Skeletal muscle tissue (tissue), 4 donors: ENCODE results near the gene ATG12. TPM values are rescaled to one million over a fixed set of nuclear protein-coding genes. Genes with fewer than 3 reads are reported as not detected.
"Not testable (repeated sequence)": the region's sequence is repeated elsewhere in the genome, so short reads cannot be mapped to it uniquely, and the experiment has no call there.

ENCODE experiments used
- H3K27ac ChIP-seq: one replicate; pipeline ENCODE4 v1.7.0; 2013; ENCODE audit warnings: mild to moderate bottlenecking, low read depth, low read length, inconsistent platforms
- H3K27me3 ChIP-seq, 3 donors: one replicate each; pipeline ENCODE4 v1.7.0; 2013; ENCODE audit warnings: low read length in 3 of 3; ENCODE audit not compliant: control insufficient read depth in 3 of 3, insufficient read depth in 3 of 3
- H3K36me3 ChIP-seq, 3 donors: one replicate each; pipeline ENCODE4 v1.7.0; 2013; ENCODE audit warnings: low read length in 3 of 3; ENCODE audit not compliant: control insufficient read depth in 3 of 3, insufficient read depth in 3 of 3
- H3K4me1 ChIP-seq, 3 donors: one replicate each; pipeline ENCODE4 v1.7.0; 2013; ENCODE audit warnings: low read length in 3 of 3, mild to moderate bottlenecking in 3 of 3; ENCODE audit not compliant: control insufficient read depth in 3 of 3, insufficient read depth in 3 of 3
- H3K4me3 ChIP-seq, 3 donors: one replicate each; pipeline ENCODE4 v1.7.0; 2013; ENCODE audit warnings: low read length in 3 of 3
- H3K9ac ChIP-seq, 3 donors: one replicate each; pipeline ENCODE4 v1.7.0; 2013; ENCODE audit warnings: low read length in 3 of 3, mild to moderate bottlenecking in 3 of 3, moderate library complexity in 2 of 3, low read depth in 1 of 3
- H3K9me3 ChIP-seq, 3 donors: one replicate each; pipeline ENCODE4 v1.7.0; 2013; ENCODE audit warnings: low read length in 3 of 3; ENCODE audit not compliant: control insufficient read depth in 3 of 3
- total RNA-seq: library from RNA; depleted of rRNA; stranded (reverse); fragments of >200 nt; gene quantifications from one replicate; pipeline ENCODE4 v1.2.3, GENCODE V29; 2014
- donor health status: Osteomylitis.

The ATG12 gene
- total RNA-seq = 26.1 TPM

- Histone ChIP-seq H3K9me3 (no peaks in the 10 kb centered on the region), H3K4me1 (peaks cover 15 to 42% (median 40%) of the 10 kb centered on the region in 3 donors), H3K27me3 (no peaks in the 10 kb centered on the region)
These were observed at the start of gene ATG12, which contains the start of gene AP3S1 for GRCh38 chr5:115841382-115842088. Gene ATG12, minus strand, starts transcription at chr5:115841565. Its CDS starts 13 bp downstream, at chr5:115841552. Gene AP3S1, plus strand, starts transcription at chr5:115841935. Its CDS starts 103 bp downstream, at chr5:115842038.

GRCh38 chr5:115888027-115888426 lies 46.7 kb upstream of the ATG12 start:
- Histone ChIP-seq H3K27me3 (no peaks in the 10 kb centered on the region), H3K9ac (no peak overlapping the region), H3K4me3 (no peak overlapping the region), H3K9me3 (no peaks in the 10 kb centered on the region), H3K36me3 (peaks cover 0 to 2% (median 0%) of the 10 kb centered on the region in 3 donors), H3K4me1 (no peaks in the 10 kb centered on the region), H3K27ac (no peak overlapping the region)

More at GRCh38 chr5:115841382-115842088, at the start of gene ATG12, which contains the start of gene AP3S1:
- Histone ChIP-seq H3K36me3 (peaks cover 6 to 10% (median 10%) of the 10 kb centered on the region in 3 donors), H3K27ac (peak within 1 kb of the TSS; percentile 91), H3K4me3 (peak within 1 kb of the TSS; percentile 95 to 99 (median 97)), H3K9ac (peak within 1 kb of the TSS; percentile 90 to 95 (median 91))

GRCh38 chr5:115885208-115885607 lies 43.8 kb upstream of the ATG12 start:
- H3K9ac ChIP-seq, H3K4me3 ChIP-seq, H3K36me3 ChIP-seq, H3K27ac ChIP-seq, H3K27me3 ChIP-seq, H3K4me1 ChIP-seq, H3K9me3 ChIP-seq: not testable (repeated sequence)

- Histone ChIP-seq H3K36me3 (peaks cover 0 to 2% (median 0%) of the 10 kb centered on the region in 3 donors), H3K27ac (no peak overlapping the region), H3K9ac (no peak overlapping the region), H3K27me3 (no peaks in the 10 kb centered on the region), H3K4me3 (no peak overlapping the region), H3K4me1 (no peaks in the 10 kb centered on the region), H3K9me3 (no peaks in the 10 kb centered on the region)
These were observed 43.3 kb upstream of the ATG12 start for GRCh38 chr5:115884704-115885103.

GRCh38 chr5:115882434-115882833 lies 41.1 kb upstream of the ATG12 start:
- not testable (repeated sequence) for H3K4me1 ChIP-seq, H3K27ac ChIP-seq, H3K36me3 ChIP-seq, H3K9ac ChIP-seq, H3K9me3 ChIP-seq, H3K27me3 ChIP-seq, H3K4me3 ChIP-seq

- not testable (repeated sequence) for H3K27me3 ChIP-seq, H3K4me1 ChIP-seq, H3K4me3 ChIP-seq, H3K9me3 ChIP-seq, H3K36me3 ChIP-seq, H3K27ac ChIP-seq, H3K9ac ChIP-seq
These were observed 36.0 kb upstream of the ATG12 start for GRCh38 chr5:115877342-115877741.

- no peaks in the 10 kb centered on the region for H3K27me3 ChIP-seq
- H3K4me1 ChIP-seq = no peaks in the 10 kb centered on the region
- peaks cover 2 to 12% (median 5%) of the 10 kb centered on the region in 3 donors for H3K36me3 ChIP-seq
- H3K27ac ChIP-seq = no peak overlapping the region
- no peaks in the 10 kb centered on the region for H3K9me3 ChIP-seq
- H3K4me3 ChIP-seq = no peak overlapping the region
- no peak overlapping the region for H3K9ac ChIP-seq
These were observed 34.1 kb upstream of the ATG12 start for GRCh38 chr5:115875447-115875846.

GRCh38 chr5:115873392-115873791 lies 32.0 kb upstream of the ATG12 start:
- Histone ChIP-seq H3K36me3 (peaks cover 2 to 15% (median 8%) of the 10 kb centered on the region in 3 donors), H3K9me3 (no peaks in the 10 kb centered on the region), H3K4me1 (no peaks in the 10 kb centered on the region), H3K27ac (no peak overlapping the region), H3K4me3 (no peak overlapping the region), H3K27me3 (no peaks in the 10 kb centered on the region), H3K9ac (no peak overlapping the region)

- Histone ChIP-seq H3K4me1 (no peaks in the 10 kb centered on the region), H3K4me3 (no peak overlapping the region), H3K27me3 (no peaks in the 10 kb centered on the region), H3K9me3 (no peaks in the 10 kb centered on the region), H3K36me3 (peaks cover 2 to 15% (median 8%) of the 10 kb centered on the region in 3 donors), H3K27ac (no peak overlapping the region), H3K9ac (no peak overlapping the region)
These were observed 31.1 kb upstream of the ATG12 start for GRCh38 chr5:115872447-115872846.

GRCh38 chr5:115869256-115869795 lies 28.0 kb upstream of the ATG12 start:
- Histone ChIP-seq H3K4me1 (no peaks in the 10 kb centered on the region), H3K36me3 (peaks cover 2 to 15% (median 8%) of the 10 kb centered on the region in 3 donors), H3K9ac (no peak overlapping the region), H3K27me3 (no peaks in the 10 kb centered on the region), H3K4me3 (no peak overlapping the region), H3K27ac (no peak overlapping the region), H3K9me3 (no peaks in the 10 kb centered on the region)
